GM21515 (cell line): ENCODE measurements around the gene BID.
"Not testable (repeated sequence)": the region's sequence is repeated elsewhere in the genome, so short reads cannot be mapped to it uniquely, and the experiment has no call there.

ENCODE experiments used
- ATAC-seq: cut with Tn5 transposase; IDR thresholded peaks from one replicate; pipeline ENCODE4 v1.9.1; 2021; ENCODE audit not compliant: unreplicated experiment

BID gene

DNA sequence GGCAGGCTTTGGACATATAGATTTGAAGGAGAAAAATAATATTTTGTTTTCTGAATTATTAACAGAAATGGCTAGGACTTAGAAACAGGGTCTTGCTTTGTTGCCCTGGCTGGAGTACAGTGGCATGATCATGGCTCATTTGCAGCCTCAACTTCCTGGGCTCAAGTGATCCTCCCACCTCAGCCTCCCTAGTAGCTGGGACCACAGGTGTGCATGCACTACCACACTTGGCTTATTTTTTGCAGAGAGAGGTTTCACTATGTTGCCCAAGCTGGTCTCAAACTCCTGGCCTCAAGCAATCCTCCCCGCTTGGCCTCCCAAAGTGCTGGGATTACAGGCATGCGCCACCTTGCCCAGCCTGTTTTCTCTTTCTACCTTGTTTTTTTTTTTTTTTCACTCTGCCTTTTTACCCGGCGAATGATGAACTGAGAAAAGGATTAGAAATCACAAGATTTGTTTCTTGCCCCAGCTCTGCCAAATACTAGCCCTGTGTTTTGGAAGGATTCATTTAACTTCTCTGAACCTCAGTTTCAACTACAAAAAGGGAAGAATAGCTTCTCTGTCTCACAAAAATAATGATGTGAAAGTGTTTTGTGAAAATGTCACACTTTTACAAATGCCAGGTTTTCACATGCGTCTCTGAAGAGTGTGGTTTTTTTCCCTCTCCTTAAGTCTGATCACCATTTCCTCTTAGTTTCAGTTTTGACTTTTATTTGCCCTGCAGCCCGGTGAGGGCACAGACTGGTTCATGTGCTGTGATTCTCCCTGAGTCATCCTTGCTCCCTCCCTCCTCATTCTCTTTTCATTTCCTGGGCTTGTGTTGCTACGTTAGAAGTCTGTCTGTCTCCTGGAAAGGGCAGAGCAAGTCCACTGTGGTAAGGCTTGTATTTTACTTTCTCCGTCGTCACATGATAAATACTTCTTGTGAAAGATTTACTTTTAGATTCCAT, 68.0 kb downstream of the BID start:
- peak; percentile 78 for ATAC-seq

- no peak for ATAC-seq
Measured at GRCh38 chr22:17705546-17705945, 68.7 kb downstream of the BID start.

DNA sequence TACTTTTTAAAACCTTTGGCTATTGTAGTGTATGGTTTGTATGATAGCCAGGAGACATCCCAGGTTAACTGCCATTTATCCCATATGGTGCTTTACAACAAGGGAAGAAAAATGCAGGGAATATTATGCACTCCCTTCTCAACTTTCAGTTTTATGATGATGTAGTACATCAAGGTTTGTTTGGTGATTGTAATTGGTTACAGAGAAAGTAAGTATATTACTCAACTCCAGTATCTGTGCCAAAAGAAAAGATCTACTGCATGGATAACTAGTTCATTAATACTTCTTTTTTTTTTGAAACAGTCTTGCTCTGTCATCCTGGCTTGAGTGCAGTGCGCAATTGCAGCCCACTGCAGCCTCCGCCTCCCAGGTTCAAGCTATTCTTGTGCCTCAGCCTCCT, 70.5 kb downstream of the BID start:
- ATAC-seq, result no peak

DNA sequence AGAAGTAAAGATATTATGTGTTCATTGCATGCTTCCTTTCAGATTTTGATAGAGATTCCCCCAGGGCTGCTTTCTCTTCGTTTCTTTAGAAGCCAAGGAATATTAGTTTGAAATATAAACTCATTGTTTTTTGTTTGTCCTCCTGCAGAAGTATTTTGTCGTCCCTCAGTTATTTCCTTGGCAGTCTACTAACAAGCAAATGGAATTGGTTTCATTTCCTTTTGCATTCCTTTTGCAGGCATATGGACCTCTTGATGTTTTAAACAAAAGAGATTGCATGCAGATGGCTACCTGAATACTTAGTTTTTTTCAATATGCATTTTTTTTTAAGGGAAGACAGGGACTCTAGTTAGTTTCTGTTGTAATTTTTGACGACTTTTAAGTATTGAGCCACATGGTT, 73.5 kb downstream of the BID start:
- no peak for ATAC-seq

- no peak for ATAC-seq
Measured at GRCh38 chr22:17699696-17700340, 74.5 kb downstream of the BID start.

GRCh38 chr22:17698948-17699347, 75.3 kb downstream of the BID start:
- no peak for ATAC-seq

- ATAC-seq, result not testable (repeated sequence)
Measured at GRCh38 chr22:17698276-17698675, 76.0 kb downstream of the BID start.

DNA sequence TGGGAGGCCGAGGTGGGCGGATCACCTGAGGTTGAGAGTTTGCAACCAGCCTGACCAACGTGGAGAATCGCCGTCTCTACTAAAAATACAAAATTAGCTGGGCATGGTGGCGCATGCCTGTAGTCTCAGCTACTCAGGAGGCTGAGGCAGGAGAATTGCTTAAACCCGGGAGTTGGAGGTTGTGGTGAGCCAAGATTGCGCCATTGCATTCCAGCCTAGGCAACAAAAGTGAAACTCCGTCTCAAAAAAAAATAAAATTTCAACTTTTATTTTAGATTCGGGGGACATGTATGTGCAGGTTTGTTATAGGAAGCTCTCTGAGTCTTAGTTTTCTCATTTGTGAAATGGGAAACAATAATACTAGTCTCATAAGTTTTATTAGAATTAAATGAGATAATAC, 77.1 kb downstream of the BID start:
- not testable (repeated sequence) for ATAC-seq

DNA sequence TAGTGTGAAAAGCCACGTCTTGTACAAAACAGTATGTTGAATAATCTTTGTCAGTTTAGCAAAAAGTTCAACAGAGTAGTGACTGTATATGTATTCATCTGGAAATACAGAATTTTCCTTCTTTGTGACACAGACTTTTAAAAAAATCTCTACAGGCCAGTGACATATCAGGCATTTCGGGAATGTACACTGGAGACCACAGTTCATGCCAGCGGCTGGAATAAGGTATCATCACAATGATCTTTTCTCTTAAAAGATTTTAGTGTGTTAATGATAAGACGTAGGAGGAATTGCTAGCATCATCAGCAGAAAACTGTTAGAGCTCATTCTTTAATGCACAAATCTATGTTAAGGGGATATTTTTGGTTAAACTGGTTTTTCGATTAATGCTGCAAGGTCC, 78.3 kb downstream of the BID start:
- no peak for ATAC-seq

GRCh38 chr22:17694752-17695151, 79.5 kb downstream of the BID start:
- ATAC-seq, result no peak

DNA sequence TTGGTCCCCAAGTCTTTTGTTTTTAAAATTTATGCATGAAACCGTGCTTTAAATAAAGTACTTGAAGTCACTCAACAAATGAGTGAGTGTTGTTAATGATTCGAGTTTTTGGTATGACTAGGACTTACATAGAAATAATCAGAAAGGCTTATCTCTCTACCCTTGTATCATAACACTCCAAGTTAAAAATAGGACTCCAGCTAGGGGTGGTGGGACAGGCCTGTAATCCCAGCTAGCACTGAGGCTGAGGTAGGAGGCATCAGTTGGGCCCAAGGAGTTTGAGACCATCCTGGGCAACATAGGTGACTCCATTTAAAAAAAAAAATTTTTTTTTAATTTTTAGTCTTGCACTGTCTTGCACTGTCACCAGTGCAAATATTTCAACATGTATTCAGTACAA, 80.1 kb downstream of the BID start:
- no peak for ATAC-seq

DNA sequence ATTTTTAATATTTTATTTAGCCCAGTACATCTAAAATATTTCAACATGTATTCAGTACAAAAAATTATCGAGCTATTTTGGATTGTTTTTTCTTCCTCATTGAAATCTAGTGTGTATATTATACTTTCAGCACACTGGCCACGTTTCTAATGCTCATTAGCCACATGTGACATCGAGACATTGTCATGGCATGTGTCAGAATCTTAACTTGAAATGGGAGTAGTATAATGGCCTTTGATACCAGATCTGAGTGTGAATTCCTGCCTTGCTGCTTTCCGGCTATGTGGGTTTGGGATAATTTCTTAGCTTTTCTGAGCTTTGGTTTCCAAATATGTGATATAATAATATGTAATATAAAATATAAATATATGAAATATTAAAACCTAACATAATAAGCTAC, 81.4 kb downstream of the BID start:
- no peak for ATAC-seq

- ATAC-seq, result no peak
Measured at GRCh38 chr22:17684245-17684644, 90.0 kb downstream of the BID start.
